IPS DF 19.7 (cell line): ENCODE measurements around the gene SOX5.
"Not testable (repeated sequence)": the region's sequence is repeated elsewhere in the genome, so short reads cannot be mapped to it uniquely, and the experiment has no call there.

Experiments used
- DNase-seq: peaks from one replicate; pipeline ENCODE4 v3.0.0-alpha.2; 2013; ENCODE audit warnings: low read depth, low spot score

SOX5 gene

DNA sequence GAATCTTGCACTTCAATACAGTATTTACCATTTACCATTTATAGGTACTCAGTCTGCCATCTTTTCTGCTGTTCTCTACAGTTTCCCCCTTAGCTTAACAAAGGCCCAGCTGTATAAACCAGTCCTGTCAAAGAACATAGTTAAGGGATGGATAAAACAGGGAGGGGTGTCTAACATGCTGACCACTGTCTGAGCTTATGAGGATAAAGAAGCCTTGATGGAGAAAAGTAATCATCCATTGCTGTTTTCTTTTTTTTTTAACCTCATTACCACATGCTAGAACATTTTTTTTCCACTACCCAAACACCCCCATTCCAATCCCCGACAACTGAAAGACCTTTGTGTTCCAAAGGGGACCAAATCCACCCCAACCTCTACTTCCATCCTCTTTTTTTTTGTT, 39.9 kb downstream of the SOX5 start:
- no peak for DNase-seq

GRCh38 chr12:23906329-23906728, 43.1 kb downstream of the SOX5 start:
- DNase-seq, result peak; percentile 1

GRCh38 chr12:23899434-23899833, 50.0 kb downstream of the SOX5 start:
- no peak for DNase-seq

- DNase-seq, result no peak
Observed at GRCh38 chr12:23898121-23898520, 51.3 kb downstream of the SOX5 start.

- peak; percentile 28 for DNase-seq
Observed at GRCh38 chr12:23895792-23896218, 53.7 kb downstream of the SOX5 start.

GRCh38 chr12:23893611-23894010, 55.9 kb downstream of the SOX5 start:
- DNase-seq, result no peak

DNA sequence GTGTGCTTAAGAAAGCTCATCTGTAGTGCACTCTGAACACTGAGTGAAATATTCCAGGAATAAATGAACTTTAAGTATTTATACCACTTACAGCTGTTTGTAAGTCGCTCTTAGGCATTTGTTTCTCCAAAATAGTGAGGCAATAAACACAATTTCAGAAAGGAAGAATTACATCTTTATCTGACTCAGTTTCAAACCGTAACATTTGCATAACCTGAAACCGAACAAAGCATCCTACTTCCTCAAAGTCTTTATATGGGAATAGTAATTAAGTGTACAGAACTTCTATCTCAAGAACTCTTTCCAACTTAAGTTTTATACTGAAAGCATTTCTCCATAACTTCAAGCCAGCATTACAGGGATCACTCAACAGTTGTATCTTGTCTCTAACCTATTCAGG, 58.4 kb downstream of the SOX5 start:
- DNase-seq, result no peak

DNA sequence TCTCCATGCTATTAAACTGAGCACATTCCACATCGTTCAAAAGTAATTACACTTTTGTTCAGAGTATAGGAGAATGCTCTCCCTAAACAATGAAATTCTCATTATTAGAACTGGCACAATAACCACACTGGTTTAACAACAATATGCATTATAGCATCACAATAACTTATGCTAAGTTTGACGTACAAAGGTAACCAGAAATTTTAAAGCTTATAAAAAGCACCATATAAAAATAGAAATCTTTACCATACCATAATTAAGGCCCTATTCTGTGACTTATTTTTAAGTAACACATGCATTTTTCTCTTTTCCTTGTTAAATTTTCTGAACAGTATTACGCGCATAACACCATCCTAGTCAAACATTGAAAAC, 60.4 kb downstream of the SOX5 start:
- DNase-seq, result no peak

DNA sequence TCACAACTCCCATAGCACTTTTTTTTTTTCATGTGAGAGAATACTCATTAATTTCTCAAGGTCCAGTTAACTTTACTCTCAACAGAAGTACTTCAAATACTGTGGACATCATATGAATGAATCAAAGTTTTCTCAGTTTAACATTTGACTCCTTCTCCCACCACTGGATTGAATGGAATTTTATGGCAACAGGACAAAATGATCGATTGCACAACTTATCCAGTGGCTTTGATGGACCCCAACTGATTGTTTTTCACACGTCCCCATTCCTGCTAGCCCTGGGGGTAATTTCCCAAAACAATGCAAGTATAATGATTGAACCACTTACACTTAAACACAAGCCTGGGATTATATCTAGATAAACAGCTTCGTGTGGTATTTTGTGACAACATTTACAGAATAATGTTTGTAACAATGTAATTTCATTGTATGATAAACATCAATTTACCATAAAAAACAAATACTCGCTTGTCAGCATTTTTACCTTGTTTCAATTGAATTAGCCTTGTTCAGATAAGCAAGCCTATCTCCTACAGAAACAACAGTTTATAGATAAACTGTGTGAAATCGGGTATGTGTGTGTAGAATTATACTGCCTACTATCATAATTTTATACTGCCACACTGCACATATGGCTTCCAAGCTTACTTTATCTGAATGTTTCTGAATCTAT, 60.9 kb downstream of the SOX5 start:
- DNase-seq, result no peak

DNA sequence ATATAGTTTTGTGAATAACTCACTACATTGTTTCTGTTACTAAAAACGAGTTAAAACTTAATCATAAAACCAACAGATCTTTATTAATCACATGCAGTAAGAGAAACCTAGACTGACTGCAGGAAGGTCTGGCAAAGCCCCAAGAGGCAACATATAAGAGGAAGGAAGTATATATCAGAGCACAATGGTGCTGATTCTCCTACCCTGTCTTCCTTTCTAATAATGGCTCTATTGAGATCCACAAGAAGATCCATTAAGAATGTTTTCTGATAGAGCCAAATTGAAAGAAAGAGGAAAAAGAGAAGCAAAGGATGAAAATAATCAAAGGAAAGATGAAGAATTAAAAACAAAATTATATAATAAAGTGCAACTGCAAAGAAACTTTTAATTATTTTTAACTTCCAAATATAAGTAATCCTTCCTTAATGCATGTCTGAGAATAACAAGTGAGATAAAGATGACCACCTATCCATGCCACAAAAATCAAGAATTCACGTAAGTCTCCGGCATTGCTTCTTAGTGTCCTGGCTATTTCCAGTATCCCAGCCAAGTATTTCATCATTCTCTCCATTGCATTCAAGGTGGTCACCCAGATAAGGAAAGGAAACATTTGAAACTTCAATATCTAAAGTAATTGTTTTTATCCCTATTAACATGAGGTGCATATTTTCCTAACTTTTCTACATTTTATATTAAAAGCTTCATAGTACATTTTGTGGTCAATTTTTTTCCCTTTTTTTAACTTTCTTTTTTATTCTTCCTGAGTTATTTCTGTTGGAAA, 62.2 kb downstream of the SOX5 start:
- DNase-seq, result no peak

GRCh38 chr12:23885394-23885793, 64.1 kb downstream of the SOX5 start:
- no peak for DNase-seq

DNA sequence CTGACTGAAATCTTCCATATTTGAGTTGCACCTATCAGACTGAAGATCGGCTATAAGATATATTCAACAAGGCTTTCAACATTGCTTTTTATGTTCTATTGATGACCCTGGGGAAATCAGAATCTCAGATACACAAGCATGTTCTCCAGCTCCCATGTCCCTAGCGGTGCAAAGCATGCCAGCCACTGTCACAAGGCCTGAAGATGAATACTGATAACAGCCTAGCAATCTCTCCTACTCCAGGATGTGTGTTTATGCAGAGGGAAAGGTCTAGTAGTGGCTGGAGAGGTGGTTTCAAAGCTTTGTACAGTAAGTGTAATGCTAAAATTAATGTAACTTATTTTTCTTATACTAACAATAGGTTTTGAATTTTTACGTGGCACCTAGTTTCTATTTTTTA, 64.6 kb downstream of the SOX5 start:
- DNase-seq, result no peak

- DNase-seq, result no peak
Observed at GRCh38 chr12:23880988-23881387, 68.5 kb downstream of the SOX5 start.

DNA sequence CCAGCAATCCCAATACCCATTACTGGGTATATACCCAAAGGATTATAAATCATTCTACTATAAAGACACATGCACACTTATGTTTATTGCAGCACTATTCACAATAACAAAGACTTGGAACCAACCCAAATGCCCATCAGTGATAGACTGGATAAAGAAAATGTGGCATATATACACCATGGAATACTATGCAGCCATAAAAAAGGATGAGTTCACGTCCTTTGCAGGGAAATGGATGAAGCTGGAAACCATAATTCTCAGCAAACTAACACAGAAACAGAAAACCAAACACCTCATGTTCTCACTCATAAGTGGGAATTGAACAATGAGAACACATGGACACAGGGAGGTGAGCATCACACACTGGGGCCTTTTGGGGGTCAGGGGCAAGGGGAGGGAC, 72.9 kb downstream of the SOX5 start:
- DNase-seq, result not testable (repeated sequence)

DNA sequence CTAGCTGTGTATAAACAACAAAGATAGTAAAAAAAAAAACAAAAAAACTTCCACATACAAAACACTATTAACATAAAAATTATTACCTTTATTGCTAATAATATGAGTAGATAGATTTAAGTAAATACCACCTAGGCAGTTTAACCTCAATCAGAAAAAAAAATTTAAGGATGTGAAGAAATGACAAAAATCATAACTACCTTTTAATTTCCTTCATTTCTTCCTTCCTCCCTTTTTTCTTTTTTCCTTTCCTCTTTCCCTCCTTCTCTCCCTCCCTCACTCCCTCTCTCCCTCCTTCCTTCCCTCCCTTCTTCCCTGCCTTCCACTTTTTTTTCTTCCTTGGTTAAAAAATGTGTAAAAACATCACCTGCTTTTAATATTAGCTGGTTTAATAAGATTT, 81.7 kb downstream of the SOX5 start:
- DNase-seq, result no peak

DNA sequence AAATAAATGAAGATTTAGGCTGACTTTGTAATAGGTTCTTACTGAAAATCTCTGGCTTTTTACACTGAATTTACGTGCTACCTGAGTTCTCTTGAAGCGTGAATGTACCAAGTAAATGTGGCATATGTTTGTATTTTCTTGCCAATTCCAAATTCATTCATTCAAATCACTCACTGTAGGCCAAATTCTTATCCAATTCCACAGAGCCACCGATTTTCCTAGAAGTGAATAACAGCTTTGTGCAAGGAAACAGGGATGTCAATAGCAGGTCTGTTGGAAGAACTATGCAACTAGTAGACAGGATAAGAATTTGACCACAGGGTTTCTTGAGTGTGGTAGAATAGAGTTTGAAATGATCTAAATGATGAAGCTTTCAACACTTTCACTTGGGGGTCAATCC, 86.8 kb downstream of the SOX5 start:
- no peak for DNase-seq

DNA sequence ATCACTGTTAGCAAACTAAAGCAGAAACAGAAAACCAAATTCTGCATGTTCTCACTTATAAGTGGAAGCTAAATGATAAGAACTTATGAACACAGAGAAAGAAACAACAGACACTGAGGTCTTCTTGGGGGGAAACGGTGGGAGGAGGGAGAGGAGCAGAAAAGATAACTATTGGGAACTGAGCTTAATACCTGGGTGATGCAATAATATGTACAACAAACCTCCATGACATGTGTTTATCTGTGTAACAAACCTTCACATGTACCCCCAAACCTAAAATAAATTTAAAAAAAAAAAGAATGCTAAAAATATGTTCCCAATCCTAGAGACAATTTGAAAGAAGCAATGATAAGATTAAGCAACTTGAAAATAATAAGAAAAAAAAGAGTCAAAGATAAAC, 89.5 kb downstream of the SOX5 start:
- DNase-seq, result no peak

DNA sequence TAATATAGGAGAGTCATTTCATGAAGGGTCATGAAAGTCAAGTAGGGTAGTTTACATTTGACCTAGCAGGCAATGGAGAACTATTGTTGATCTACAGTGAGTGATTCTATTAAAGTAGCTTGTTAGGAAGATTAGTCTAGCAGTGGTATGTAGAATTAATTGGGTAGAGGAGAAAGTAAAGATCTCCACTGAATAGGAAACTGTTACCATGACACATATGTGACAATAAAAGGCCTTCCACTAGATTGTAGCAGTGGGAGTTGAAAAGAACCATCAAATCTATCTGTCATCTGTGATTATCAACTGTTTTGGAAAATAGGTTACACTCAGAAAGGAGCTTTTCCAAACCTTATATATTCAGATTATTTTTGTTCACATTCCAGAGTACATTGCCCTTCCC, 92.3 kb downstream of the SOX5 start:
- no peak for DNase-seq

- no peak for DNase-seq
Observed at GRCh38 chr12:23855813-23856212, 93.7 kb downstream of the SOX5 start.

DNA sequence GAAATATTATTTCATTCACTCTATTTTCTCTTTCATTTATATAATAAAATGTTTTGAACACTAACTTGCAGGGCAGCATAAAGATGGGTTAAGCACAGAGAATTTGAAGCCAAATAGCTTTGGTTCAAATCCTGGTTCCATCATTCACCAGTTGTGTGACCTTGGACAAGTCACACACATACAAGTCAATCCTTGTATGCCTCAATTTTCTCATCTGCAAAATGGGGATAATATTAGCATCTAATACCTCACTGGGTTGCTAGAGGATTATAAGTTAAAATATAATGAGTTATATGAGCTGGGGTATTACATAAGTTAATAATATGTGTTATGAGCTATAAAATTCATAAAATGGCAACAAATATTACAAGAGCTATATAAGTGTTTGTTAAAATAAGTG, 94.9 kb downstream of the SOX5 start:
- DNase-seq, result no peak

GRCh38 chr12:23853640-23854039, 95.8 kb downstream of the SOX5 start:
- DNase-seq, result no peak

- DNase-seq, result no peak
Observed at GRCh38 chr12:23851602-23852001, 97.9 kb downstream of the SOX5 start.

GRCh38 chr12:23847857-23848256, 101.6 kb downstream of the SOX5 start:
- DNase-seq, result no peak
